ENCODE measurements around the gene HELZ.

Gene HELZ

GRCh38 chr17:67278363-67278762, 33.4 kb upstream of the HELZ start:
- Histone ChIP-seq H3K36me3 (ENCODE audit: control insufficient read depth in 1 of 2, insufficient read depth in 2 of 2, low read length in 2 of 2) (no peaks in the 10 kb centered on the region), H3K79me1 (ENCODE audit: low read length) (no peaks in the 10 kb centered on the region), H3K4ac (ENCODE audit: low read depth, low read length) (no peak overlapping the region), H2BK5ac (ENCODE audit: low read depth, low read length, poor library complexity) (no peak overlapping the region), H3K18ac (ENCODE audit: low read length) (no peak overlapping the region), H4K8ac (ENCODE audit: low read depth, low read length) (peak overlapping the region; percentile 41), H4K12ac (ENCODE audit: low read depth, low read length) (no peak overlapping the region), H2BK120ac (ENCODE audit: insufficient read depth, low read length, poor library complexity) (no peak overlapping the region), H3K14ac (ENCODE audit: low read length) (no peak overlapping the region), H2AK5ac (ENCODE audit: low read length) (no peak overlapping the region), H3K23ac (ENCODE audit: low read length) (no peak overlapping the region), H2BK12ac (ENCODE audit: low read length) (no peak overlapping the region), H3K4me2 (ENCODE audit: low read length) (no peak overlapping the region), H3K79me2 (ENCODE audit: control insufficient read depth, insufficient read depth, low read length, poor library complexity) (no peaks in the 10 kb centered on the region), H3K9ac (ENCODE audit: low read length) (no peak overlapping the region), H3K9me3 (ENCODE audit: insufficient read depth, low read depth, low read length) (no peaks in the 10 kb centered on the region), H2AFZ (ENCODE audit: insufficient read depth, low read length, poor library complexity) (no peak overlapping the region), H4K91ac (ENCODE audit: low read depth, low read length) (no peak overlapping the region), H3K27ac (ENCODE audit: low read depth, low read length) (no peak overlapping the region), H3K4me1 (ENCODE audit: control insufficient read depth in 1 of 2, insufficient read depth in 2 of 2, low read length in 2 of 2) (no peaks in the 10 kb centered on the region), H3K4me3 (ENCODE audit: low read depth, low read length) (no peak overlapping the region), H3K27me3 (ENCODE audit: insufficient read depth, low read length) (no peaks in the 10 kb centered on the region)
- no CpG with 5 or more reads among the region's 10 CpGs for WGBS (ENCODE audit: extremely low coverage, insufficient coverage, insufficient read length)
- DNase-seq, result peak in 1 of 2 donors; percentile 16

GRCh38 chr17:67276075-67276474, 31.1 kb upstream of the HELZ start:
- Histone ChIP-seq H3K79me2 (ENCODE audit: control insufficient read depth, insufficient read depth, low read length, poor library complexity) (no peaks in the 10 kb centered on the region), H3K79me1 (ENCODE audit: low read length) (no peaks in the 10 kb centered on the region), H3K23ac (ENCODE audit: low read length) (no peak overlapping the region), H3K18ac (ENCODE audit: low read length) (no peak overlapping the region), H4K91ac (ENCODE audit: low read depth, low read length) (no peak overlapping the region), H3K4me2 (ENCODE audit: low read length) (no peak overlapping the region), H2BK5ac (ENCODE audit: low read depth, low read length, poor library complexity) (no peak overlapping the region), H2AK5ac (ENCODE audit: low read length) (no peak overlapping the region), H3K27ac (ENCODE audit: low read depth, low read length) (no peak overlapping the region), H2BK120ac (ENCODE audit: insufficient read depth, low read length, poor library complexity) (no peak overlapping the region), H4K12ac (ENCODE audit: low read depth, low read length) (no peak overlapping the region), H3K4ac (ENCODE audit: low read depth, low read length) (no peak overlapping the region), H4K8ac (ENCODE audit: low read depth, low read length) (no peak overlapping the region), H3K9ac (ENCODE audit: low read length) (no peak overlapping the region), H3K4me1 (ENCODE audit: control insufficient read depth in 1 of 2, insufficient read depth in 2 of 2, low read length in 2 of 2) (no peaks in the 10 kb centered on the region), H3K9me3 (ENCODE audit: insufficient read depth, low read depth, low read length) (no peaks in the 10 kb centered on the region), H3K4me3 (ENCODE audit: low read depth, low read length) (no peak overlapping the region), H3K14ac (ENCODE audit: low read length) (no peak overlapping the region), H2AFZ (ENCODE audit: insufficient read depth, low read length, poor library complexity) (no peak overlapping the region), H3K36me3 (ENCODE audit: control insufficient read depth in 1 of 2, insufficient read depth in 2 of 2, low read length in 2 of 2) (no peaks in the 10 kb centered on the region), H2BK12ac (ENCODE audit: low read length) (no peak overlapping the region), H3K27me3 (ENCODE audit: insufficient read depth, low read length) (no peaks in the 10 kb centered on the region)
- WGBS (ENCODE audit: extremely low coverage, insufficient coverage, insufficient read length), result no CpG with 5 or more reads among the region's 10 CpGs
- DNase-seq, result peak; percentile 36 to 61

GRCh38 chr17:67274466-67274865, 29.5 kb upstream of the HELZ start:
- Histone ChIP-seq H2BK5ac (ENCODE audit: low read depth, low read length, poor library complexity) (no peak overlapping the region), H4K12ac (ENCODE audit: low read depth, low read length) (no peak overlapping the region), H3K79me1 (ENCODE audit: low read length) (no peaks in the 10 kb centered on the region), H4K91ac (ENCODE audit: low read depth, low read length) (no peak overlapping the region), H3K23ac (ENCODE audit: low read length) (no peak overlapping the region), H3K9ac (ENCODE audit: low read length) (no peak overlapping the region), H3K27me3 (ENCODE audit: insufficient read depth, low read length) (no peaks in the 10 kb centered on the region), H3K18ac (ENCODE audit: low read length) (no peak overlapping the region), H3K4me1 (ENCODE audit: control insufficient read depth in 1 of 2, insufficient read depth in 2 of 2, low read length in 2 of 2) (no peaks in the 10 kb centered on the region), H3K36me3 (ENCODE audit: control insufficient read depth in 1 of 2, insufficient read depth in 2 of 2, low read length in 2 of 2) (no peaks in the 10 kb centered on the region), H2BK120ac (ENCODE audit: insufficient read depth, low read length, poor library complexity) (no peak overlapping the region), H2AK5ac (ENCODE audit: low read length) (no peak overlapping the region), H3K4me3 (ENCODE audit: low read depth, low read length) (no peak overlapping the region), H3K27ac (ENCODE audit: low read depth, low read length) (no peak overlapping the region), H2BK12ac (ENCODE audit: low read length) (no peak overlapping the region), H3K4me2 (ENCODE audit: low read length) (no peak overlapping the region), H2AFZ (ENCODE audit: insufficient read depth, low read length, poor library complexity) (no peak overlapping the region), H4K8ac (ENCODE audit: low read depth, low read length) (no peak overlapping the region), H3K4ac (ENCODE audit: low read depth, low read length) (no peak overlapping the region), H3K9me3 (ENCODE audit: insufficient read depth, low read depth, low read length) (no peaks in the 10 kb centered on the region), H3K79me2 (ENCODE audit: control insufficient read depth, insufficient read depth, low read length, poor library complexity) (no peaks in the 10 kb centered on the region), H3K14ac (ENCODE audit: low read length) (no peak overlapping the region)
- no peak for DNase-seq
- no CpG with 5 or more reads among the region's 5 CpGs for whole genome bisulfite sequencing (ENCODE audit: extremely low coverage, insufficient coverage, insufficient read length)

GRCh38 chr17:67273900-67274299, 28.9 kb upstream of the HELZ start:
- Histone ChIP-seq H3K23ac (ENCODE audit: low read length) (no peak overlapping the region), H3K79me1 (ENCODE audit: low read length) (no peaks in the 10 kb centered on the region), H2BK5ac (ENCODE audit: low read depth, low read length, poor library complexity) (no peak overlapping the region), H3K4me1 (ENCODE audit: control insufficient read depth in 1 of 2, insufficient read depth in 2 of 2, low read length in 2 of 2) (no peaks in the 10 kb centered on the region), H3K36me3 (ENCODE audit: control insufficient read depth in 1 of 2, insufficient read depth in 2 of 2, low read length in 2 of 2) (no peaks in the 10 kb centered on the region), H3K4me2 (ENCODE audit: low read length) (no peak overlapping the region), H3K79me2 (ENCODE audit: control insufficient read depth, insufficient read depth, low read length, poor library complexity) (no peaks in the 10 kb centered on the region), H4K8ac (ENCODE audit: low read depth, low read length) (no peak overlapping the region), H3K4ac (ENCODE audit: low read depth, low read length) (no peak overlapping the region), H3K9ac (ENCODE audit: low read length) (no peak overlapping the region), H2BK12ac (ENCODE audit: low read length) (no peak overlapping the region), H4K91ac (ENCODE audit: low read depth, low read length) (no peak overlapping the region), H2AK5ac (ENCODE audit: low read length) (no peak overlapping the region), H3K4me3 (ENCODE audit: low read depth, low read length) (no peak overlapping the region), H2BK120ac (ENCODE audit: insufficient read depth, low read length, poor library complexity) (no peak overlapping the region), H3K18ac (ENCODE audit: low read length) (no peak overlapping the region), H3K27me3 (ENCODE audit: insufficient read depth, low read length) (no peaks in the 10 kb centered on the region), H4K12ac (ENCODE audit: low read depth, low read length) (no peak overlapping the region), H3K27ac (ENCODE audit: low read depth, low read length) (no peak overlapping the region), H3K14ac (ENCODE audit: low read length) (no peak overlapping the region), H2AFZ (ENCODE audit: insufficient read depth, low read length, poor library complexity) (no peak overlapping the region), H3K9me3 (ENCODE audit: insufficient read depth, low read depth, low read length) (no peaks in the 10 kb centered on the region)
- DNase-seq, result no peak
- no CpG with 5 or more reads among the region's 2 CpGs for WGBS (ENCODE audit: extremely low coverage, insufficient coverage, insufficient read length)
